Activated T-cell treated with anti-CD3 and anti-CD28 coated beads, Interleukin-2, amount 50 U/mL, for 4 hours (primary cell): Measurements from ENCODE around the gene KRTAP11-1. TPM values are rescaled to one million over a fixed set of nuclear protein-coding genes. Genes with fewer than 3 reads are reported as not detected.

Source experiments
- total RNA-seq, 3 donors: library from RNA; stranded (reverse); gene quantifications; one replicate each; pipeline ENCODE4 v1.2.1, GENCODE V29; 2021

The KRTAP11-1 gene
- total RNA-seq, 3 donors from 2014 or later = not detected

Other genes starting within 250 kb of the KRTAP11-1 start
- gene KRTAP20-2, start 246.4 kb downstream of the KRTAP11-1 start, total RNA-seq = not detected
- not detected for gene KRTAP20-3, start 238.7 kb downstream of the KRTAP11-1 start, total RNA-seq
- not detected for gene KRTAP21-3, start 162.8 kb downstream of the KRTAP11-1 start, total RNA-seq
- not detected for gene KRTAP21-2, start 134.3 kb downstream of the KRTAP11-1 start, total RNA-seq
- gene KRTAP21-1, start 126.2 kb downstream of the KRTAP11-1 start, total RNA-seq = not detected
- gene KRTAP8-1, start 68.3 kb downstream of the KRTAP11-1 start, total RNA-seq = not detected
- gene KRTAP7-1, start 51.8 kb downstream of the KRTAP11-1 start, total RNA-seq = not detected
- gene KRTAP19-8, start 156.9 kb upstream of the KRTAP11-1 start, total RNA-seq = not detected